Osteoblast (primary cell): ENCODE data around the gene PFN3. TPM values are rescaled to one million over a fixed set of nuclear protein-coding genes. Genes with fewer than 3 reads are reported as not detected.

Source experiments
- DNase-seq: peaks from one replicate; pipeline ENCODE4 v3.0.0; 2011; ENCODE audit warnings: low spot score, mixed read lengths; ENCODE audit not compliant: insufficient read length; ENCODE audit errors: missing footprints
- H2AFZ ChIP-seq: 2 replicates; pipeline ENCODE4 v1.6.0; 2011; ENCODE audit warnings: mild to moderate bottlenecking, low read length
- H3K27ac ChIP-seq: 2 replicates; pipeline ENCODE4 v1.5.1; 2011; ENCODE audit warnings: mild to moderate bottlenecking, low read depth, low read length, moderate library complexity
- H3K27me3 ChIP-seq: 2 replicates; pipeline ENCODE4 v1.6.0; 2012; ENCODE audit warnings: mild to moderate bottlenecking, control low read depth, inconsistent platforms, low read length, moderate library complexity; ENCODE audit not compliant: insufficient read depth
- H3K36me3 ChIP-seq: 2 replicates; pipeline ENCODE4 v1.5.1; 2011; ENCODE audit warnings: mild to moderate bottlenecking, low read length, control low read depth, moderate library complexity; ENCODE audit not compliant: insufficient read depth
- H3K4me1 ChIP-seq: 2 replicates; pipeline ENCODE4 v1.5.1; 2011; ENCODE audit warnings: mild to moderate bottlenecking, low read length, control low read depth, moderate library complexity; ENCODE audit not compliant: insufficient read depth
- H3K4me2 ChIP-seq: 2 replicates; pipeline ENCODE4 v1.6.0; 2011; ENCODE audit warnings: mild to moderate bottlenecking, low read length; ENCODE audit not compliant: insufficient read depth
- H3K4me3 ChIP-seq: fragments of 200-600 bp; sonication (generic); 3 replicates; pipeline ENCODE4 v1.5.1; 2012; ENCODE audit warnings: mild to moderate bottlenecking, low read length, inconsistent platforms; ENCODE audit not compliant: insufficient read depth
- H3K79me2 ChIP-seq: 2 replicates; pipeline ENCODE4 v1.6.0; 2012; ENCODE audit warnings: mild to moderate bottlenecking, low read length, control low read depth, inconsistent platforms; ENCODE audit not compliant: insufficient read depth
- H3K9me3 ChIP-seq: 2 replicates; pipeline ENCODE4 v1.5.1; 2011; ENCODE audit warnings: low read depth, low read length, control low read depth
- H4K20me1 ChIP-seq: 2 replicates; pipeline ENCODE4 v1.6.0; 2012; ENCODE audit warnings: mild to moderate bottlenecking, low read length, control low read depth; ENCODE audit not compliant: insufficient read depth
- total RNA-seq: library from RNA; depleted of rRNA; stranded (reverse); fragments of >200 nt; gene quantifications from 2 replicates; pipeline ENCODE4 v1.2.3, GENCODE V29; 2012
- TF ChIP-seq, protein P1 (sequence below): IDR thresholded peaks from 2 replicates; pipeline ENCODE4 v1.5.1; 2011; ENCODE audit warnings: mild to moderate bottlenecking, low read depth, low read length, moderate library complexity; ENCODE audit errors: extremely low read depth

The PFN3 gene
- total RNA-seq, 1 donor = not detected

DNA sequence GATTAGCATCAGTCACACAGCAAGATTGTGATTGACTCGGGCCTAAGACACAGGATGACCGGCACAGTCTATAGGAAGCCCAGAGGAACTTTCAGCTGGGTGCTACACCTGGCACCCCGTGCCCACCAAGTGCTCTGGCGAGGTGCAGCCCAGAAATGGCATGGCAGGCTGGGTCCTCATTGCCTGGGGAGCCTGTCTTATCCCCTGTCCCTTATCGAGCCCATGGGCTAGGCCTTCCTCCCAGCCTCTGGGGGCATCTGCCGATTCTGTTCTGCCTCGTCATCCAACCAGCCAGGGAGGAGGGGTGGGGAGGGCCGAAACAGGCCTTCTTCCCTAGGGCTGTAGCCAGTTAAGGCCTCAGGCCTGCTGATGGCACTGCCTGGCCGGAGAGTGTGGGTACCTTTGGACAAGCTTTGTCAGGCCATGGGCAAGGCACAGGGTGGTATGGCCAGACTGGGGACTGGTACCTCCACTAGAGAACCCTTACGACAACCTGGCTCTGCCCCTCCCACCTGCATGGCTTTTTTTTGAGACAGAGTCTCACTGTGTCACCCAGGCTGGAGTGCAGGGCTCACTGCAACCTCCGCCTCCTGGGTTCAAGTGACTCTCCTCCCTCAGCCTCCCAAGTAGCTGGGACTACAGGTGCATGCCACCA is 27.6 kb upstream of the PFN3 start:
- H3K4me3 ChIP-seq = peak overlapping the region; percentile 84
- peaks cover 9% of the 10 kb centered on the region for H3K36me3 ChIP-seq
- peak; percentile 72 for DNase-seq
- H3K27ac ChIP-seq = no peak overlapping the region
- H2AFZ ChIP-seq = no peak overlapping the region
- H3K27me3 ChIP-seq = no peaks in the 10 kb centered on the region
- TF ChIP-seq, protein P1, sequence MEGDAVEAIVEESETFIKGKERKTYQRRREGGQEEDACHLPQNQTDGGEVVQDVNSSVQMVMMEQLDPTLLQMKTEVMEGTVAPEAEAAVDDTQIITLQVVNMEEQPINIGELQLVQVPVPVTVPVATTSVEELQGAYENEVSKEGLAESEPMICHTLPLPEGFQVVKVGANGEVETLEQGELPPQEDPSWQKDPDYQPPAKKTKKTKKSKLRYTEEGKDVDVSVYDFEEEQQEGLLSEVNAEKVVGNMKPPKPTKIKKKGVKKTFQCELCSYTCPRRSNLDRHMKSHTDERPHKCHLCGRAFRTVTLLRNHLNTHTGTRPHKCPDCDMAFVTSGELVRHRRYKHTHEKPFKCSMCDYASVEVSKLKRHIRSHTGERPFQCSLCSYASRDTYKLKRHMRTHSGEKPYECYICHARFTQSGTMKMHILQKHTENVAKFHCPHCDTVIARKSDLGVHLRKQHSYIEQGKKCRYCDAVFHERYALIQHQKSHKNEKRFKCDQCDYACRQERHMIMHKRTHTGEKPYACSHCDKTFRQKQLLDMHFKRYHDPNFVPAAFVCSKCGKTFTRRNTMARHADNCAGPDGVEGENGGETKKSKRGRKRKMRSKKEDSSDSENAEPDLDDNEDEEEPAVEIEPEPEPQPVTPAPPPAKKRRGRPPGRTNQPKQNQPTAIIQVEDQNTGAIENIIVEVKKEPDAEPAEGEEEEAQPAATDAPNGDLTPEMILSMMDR = no peak
- H3K4me1 ChIP-seq = peaks cover 20% of the 10 kb centered on the region
- H3K9me3 ChIP-seq = no peaks in the 10 kb centered on the region
- H3K79me2 ChIP-seq = peaks cover 30% of the 10 kb centered on the region
- peaks cover 15% of the 10 kb centered on the region for H4K20me1 ChIP-seq
- H3K4me2 ChIP-seq = peak overlapping the region; percentile 95

DNA sequence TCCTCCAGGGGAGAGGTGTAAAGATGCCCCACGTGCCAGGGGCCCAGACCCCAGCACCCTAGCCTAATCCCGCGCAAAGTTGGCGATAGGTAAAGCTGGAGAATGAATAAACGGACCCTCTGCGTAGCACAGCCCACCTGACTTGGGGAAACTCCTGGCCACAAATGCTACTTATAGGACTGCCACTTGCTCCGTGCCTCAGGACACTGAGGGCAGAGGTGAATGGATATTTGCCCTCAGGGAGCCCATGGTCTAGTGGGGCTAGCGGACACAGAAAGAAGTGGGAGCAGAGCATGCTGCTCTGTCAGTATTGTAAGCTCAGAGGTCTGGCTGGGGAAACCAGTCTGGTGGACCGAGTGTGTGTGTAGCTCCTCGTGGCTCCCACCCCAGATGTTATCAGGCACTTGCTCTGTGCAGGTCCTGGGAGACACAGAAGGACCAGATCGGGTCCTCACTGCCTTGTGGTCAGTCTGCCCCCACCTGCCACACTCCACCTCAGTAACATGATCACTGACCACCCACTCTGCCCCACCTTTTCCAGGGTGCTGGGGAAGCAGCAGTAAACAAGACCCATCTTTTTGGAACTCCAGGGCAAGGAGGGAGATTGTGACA is 26.9 kb upstream of the PFN3 start:
- no peaks in the 10 kb centered on the region for H3K27me3 ChIP-seq
- peaks cover 20% of the 10 kb centered on the region for H3K4me1 ChIP-seq
- H3K9me3 ChIP-seq = no peaks in the 10 kb centered on the region
- H3K36me3 ChIP-seq = peaks cover 2% of the 10 kb centered on the region
- peaks cover 30% of the 10 kb centered on the region for H3K79me2 ChIP-seq
- peak; percentile 91 for DNase-seq
- peak overlapping the region; percentile 49 for H2AFZ ChIP-seq
- peak overlapping the region; percentile 80 for H3K27ac ChIP-seq
- H3K4me3 ChIP-seq = peak overlapping the region; percentile 84
- peaks cover 15% of the 10 kb centered on the region for H4K20me1 ChIP-seq
- H3K4me2 ChIP-seq = peak overlapping the region; percentile 95
- TF ChIP-seq, protein P1 = no peak

DNA sequence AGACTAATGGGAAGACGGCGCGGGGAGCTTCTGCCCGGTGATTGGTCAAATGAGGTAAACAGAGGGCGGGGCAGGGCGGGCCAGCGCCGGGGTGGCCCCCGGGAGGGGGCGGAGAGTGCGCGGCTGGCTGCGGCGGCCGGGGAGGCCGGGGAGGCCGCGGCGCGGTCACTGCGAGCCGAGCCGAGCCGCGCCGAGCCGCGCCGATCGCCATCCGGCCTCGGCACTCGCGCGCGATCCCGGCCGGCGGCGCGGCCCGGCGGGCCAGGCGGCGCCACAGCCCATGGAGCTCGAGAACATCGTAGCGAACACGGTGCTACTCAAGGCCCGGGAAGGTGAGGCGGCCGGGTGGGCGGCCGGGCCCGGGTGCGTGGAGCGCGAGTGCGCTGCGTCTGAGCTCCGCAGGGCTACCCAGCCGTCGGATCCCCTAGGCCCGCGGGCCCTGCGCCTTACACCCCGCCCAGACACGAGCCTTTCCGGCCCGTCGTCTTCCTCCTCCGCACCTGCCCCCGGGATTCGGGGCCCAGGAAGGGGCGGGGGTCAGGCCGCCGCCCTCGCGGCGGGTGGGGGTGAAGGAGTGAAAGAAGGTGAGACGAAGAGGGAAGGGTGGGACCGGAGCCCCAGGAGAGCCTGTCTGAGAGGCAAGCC is 26.2 kb upstream of the PFN3 start, which contains the start of gene GRK6:
Gene GRK6, plus strand, starts transcription at position 111 of the 645 bp plus-strand sequence. Its CDS starts 170 bp downstream, at position 281.
- H4K20me1 ChIP-seq = peaks cover 15% of the 10 kb centered on the region
- no peaks in the 10 kb centered on the region for H3K27me3 ChIP-seq
- peaks cover 30% of the 10 kb centered on the region for H3K79me2 ChIP-seq
- H3K4me1 ChIP-seq = peaks cover 20% of the 10 kb centered on the region
- H3K36me3 ChIP-seq = no peaks in the 10 kb centered on the region
- TF ChIP-seq, protein P1 = no peak
- H3K9me3 ChIP-seq = no peaks in the 10 kb centered on the region
- peak within 1 kb of the TSS; percentile 80 for H3K27ac ChIP-seq
- H3K4me2 ChIP-seq = peak within 1 kb of the TSS; percentile 95
- peak within 1 kb of the TSS; percentile 85 for H3K4me3 ChIP-seq
- H2AFZ ChIP-seq = peak within 1 kb of the TSS; percentile 96
- peak; percentile 93 for DNase-seq
